Duodenal mucosa (tissue), 2 donors: ENCODE data around the gene MID2.
"Not testable (repeated sequence)": the region's sequence is repeated elsewhere in the genome, so short reads cannot be mapped to it uniquely, and the experiment has no call there.

Experiments
- H3K27ac ChIP-seq: one replicate; pipeline ENCODE4 v1.7.0; 2013; ENCODE audit warnings: low read depth, low read length
- H3K27me3 ChIP-seq, 2 donors: one replicate each; pipeline ENCODE4 v1.7.0; 2013; ENCODE audit warnings: low read length in 2 of 2, control low read depth in 1 of 2; ENCODE audit not compliant: insufficient read depth in 2 of 2, control insufficient read depth in 1 of 2
- H3K36me3 ChIP-seq, 2 donors: one replicate each; pipeline ENCODE4 v1.7.0; 2013; ENCODE audit warnings: low read length in 2 of 2, control low read depth in 1 of 2; ENCODE audit not compliant: insufficient read depth in 2 of 2, control insufficient read depth in 1 of 2
- H3K4me1 ChIP-seq, 2 donors: one replicate each; pipeline ENCODE4 v1.7.0; 2013; ENCODE audit warnings: low read length in 2 of 2, control low read depth in 1 of 2; ENCODE audit not compliant: insufficient read depth in 2 of 2, control insufficient read depth in 1 of 2
- H3K4me3 ChIP-seq, 2 donors: one replicate each; pipeline ENCODE4 v1.7.0; 2013; ENCODE audit warnings: low read length in 2 of 2, low read depth in 1 of 2
- H3K9ac ChIP-seq, 2 donors: one replicate each; pipeline ENCODE4 v1.7.0; 2013; ENCODE audit warnings: low read length in 2 of 2, low read depth in 1 of 2
- H3K9me3 ChIP-seq, 2 donors: one replicate each; pipeline ENCODE4 v1.7.0; 2013; ENCODE audit warnings: low read length in 2 of 2, control low read depth in 1 of 2; ENCODE audit not compliant: control insufficient read depth in 1 of 2

Gene MID2

GRCh38 chrX:107935664-107936433, 110.2 kb downstream of the MID2 start:
- no peak overlapping the region for H3K27ac ChIP-seq
- H3K36me3 ChIP-seq, result no peaks in the 10 kb centered on the region
- no peak overlapping the region for H3K4me3 ChIP-seq
- no peaks in the 10 kb centered on the region for H3K4me1 ChIP-seq
- H3K27me3 ChIP-seq, result no peaks in the 10 kb centered on the region
- H3K9me3 ChIP-seq, result no peaks in the 10 kb centered on the region
- H3K9ac ChIP-seq, result no peak overlapping the region

- H3K36me3 ChIP-seq, result no peaks in the 10 kb centered on the region
Measured at GRCh38 chrX:107936434-107936730, 110.7 kb downstream of the MID2 start.

GRCh38 chrX:107940095-107940494, 114.4 kb downstream of the MID2 start:
- Histone ChIP-seq H3K4me3 (no peak overlapping the region), H3K9ac (no peak overlapping the region), H3K9me3 (no peaks in the 10 kb centered on the region), H3K36me3 (no peaks in the 10 kb centered on the region), H3K27me3 (no peaks in the 10 kb centered on the region), H3K27ac (no peak overlapping the region), H3K4me1 (no peaks in the 10 kb centered on the region)

More at GRCh38 chrX:107936434-107936730, 110.7 kb downstream of the MID2 start:
- H3K4me3 ChIP-seq, result no peak overlapping the region
- no peak overlapping the region for H3K27ac ChIP-seq
- H3K9me3 ChIP-seq, result no peaks in the 10 kb centered on the region
- no peaks in the 10 kb centered on the region for H3K27me3 ChIP-seq
- no peak overlapping the region for H3K9ac ChIP-seq
- no peaks in the 10 kb centered on the region for H3K4me1 ChIP-seq

- not testable (repeated sequence) for H3K9me3 ChIP-seq, H3K27ac ChIP-seq, H3K4me1 ChIP-seq, H3K36me3 ChIP-seq, H3K4me3 ChIP-seq, H3K27me3 ChIP-seq, H3K9ac ChIP-seq
Measured at GRCh38 chrX:107955337-107955736, 129.7 kb downstream of the MID2 start.

- H3K27me3 ChIP-seq, result no peaks in the 10 kb centered on the region
Measured at GRCh38 chrX:107968623-107969022, 143.0 kb downstream of the MID2 start.

GRCh38 chrX:107970073-107970472, 144.4 kb downstream of the MID2 start:
- H3K9me3 ChIP-seq, result no peaks in the 10 kb centered on the region
- H3K4me3 ChIP-seq, result no peak overlapping the region
- H3K27me3 ChIP-seq, result no peaks in the 10 kb centered on the region
- no peaks in the 10 kb centered on the region for H3K4me1 ChIP-seq
- no peak overlapping the region for H3K9ac ChIP-seq
- H3K36me3 ChIP-seq, result no peaks in the 10 kb centered on the region
- H3K27ac ChIP-seq, result no peak overlapping the region

More at GRCh38 chrX:107968623-107969022, 143.0 kb downstream of the MID2 start:
- Histone ChIP-seq H3K4me3 (no peak overlapping the region), H3K4me1 (no peaks in the 10 kb centered on the region), H3K36me3 (no peaks in the 10 kb centered on the region), H3K9me3 (no peaks in the 10 kb centered on the region), H3K9ac (no peak overlapping the region), H3K27ac (no peak overlapping the region)

- Histone ChIP-seq H3K4me3 (no peak overlapping the region), H3K36me3 (no peaks in the 10 kb centered on the region), H3K9me3 (no peaks in the 10 kb centered on the region), H3K27me3 (no peaks in the 10 kb centered on the region), H3K9ac (no peak overlapping the region), H3K4me1 (no peaks in the 10 kb centered on the region), H3K27ac (no peak overlapping the region)
Measured at GRCh38 chrX:107971636-107972035, 146.0 kb downstream of the MID2 start.
